DMS153 treated with DMSO at 0.1 percent for 48 hours (cell line): ENCODE measurements around the gene IL19.
"Not testable (repeated sequence)": the region's sequence is repeated elsewhere in the genome, so short reads cannot be mapped to it uniquely, and the experiment has no call there.

Experiments used
- DNase-seq: peaks from one replicate; lab custom pipeline; 2025; ENCODE audit not compliant: unreplicated experiment; lab: John Stamatoyannopoulos, UW

The IL19 gene

GRCh38 chr1:206853696-206854095 is 83.1 kb downstream of the IL19 start:
- DNase-seq, result not testable (repeated sequence)

GRCh38 chr1:206854401-206855129 is 84.0 kb downstream of the IL19 start:
- DNase-seq, result no peak

GRCh38 chr1:206855859-206856258 is 85.3 kb downstream of the IL19 start:
- no peak for DNase-seq

GRCh38 chr1:206856674-206857464 is 86.3 kb downstream of the IL19 start:
- no peak for DNase-seq

GRCh38 chr1:206859082-206859521 is 88.5 kb downstream of the IL19 start:
- no peak for DNase-seq

GRCh38 chr1:206860165-206860564 is 89.6 kb downstream of the IL19 start:
- DNase-seq, result no peak

GRCh38 chr1:206863266-206863665 is 92.7 kb downstream of the IL19 start:
- DNase-seq, result no peak

- DNase-seq, result peak; percentile 67
Measured at GRCh38 chr1:206864939-206865671, 94.5 kb downstream of the IL19 start, which contains the start of gene IL20. TSS of gene IL20 (plus strand) at chr1:206865623. CDS start at chr1:206865853, 230 bp downstream.

GRCh38 chr1:206866062-206866461 is 95.5 kb downstream of the IL19 start:
- no peak for DNase-seq

GRCh38 chr1:206867239-206867638 is 96.7 kb downstream of the IL19 start:
- DNase-seq, result no peak

- no peak for DNase-seq
Measured at GRCh38 chr1:206867716-206868115, 97.1 kb downstream of the IL19 start.

GRCh38 chr1:206868264-206868663 is 97.7 kb downstream of the IL19 start:
- DNase-seq, result no peak

- DNase-seq, result no peak
Measured at GRCh38 chr1:206872139-206872538, 101.6 kb downstream of the IL19 start.

GRCh38 chr1:206873603-206874188 is 103.1 kb downstream of the IL19 start:
- DNase-seq, result no peak

- DNase-seq, result no peak
Measured at GRCh38 chr1:206875752-206876377, 105.3 kb downstream of the IL19 start.

- DNase-seq, result no peak
Measured at GRCh38 chr1:206878456-206878855, 107.9 kb downstream of the IL19 start.

GRCh38 chr1:206880314-206880713 is 109.7 kb downstream of the IL19 start:
- no peak for DNase-seq

GRCh38 chr1:206882555-206882954 is 112.0 kb downstream of the IL19 start:
- no peak for DNase-seq

- no peak for DNase-seq
Measured at GRCh38 chr1:206883160-206883559, 112.6 kb downstream of the IL19 start.

- no peak for DNase-seq
Measured at GRCh38 chr1:206883876-206884275, 113.3 kb downstream of the IL19 start.
